Measurements from ENCODE around the gene HPCAL1.

DNA sequence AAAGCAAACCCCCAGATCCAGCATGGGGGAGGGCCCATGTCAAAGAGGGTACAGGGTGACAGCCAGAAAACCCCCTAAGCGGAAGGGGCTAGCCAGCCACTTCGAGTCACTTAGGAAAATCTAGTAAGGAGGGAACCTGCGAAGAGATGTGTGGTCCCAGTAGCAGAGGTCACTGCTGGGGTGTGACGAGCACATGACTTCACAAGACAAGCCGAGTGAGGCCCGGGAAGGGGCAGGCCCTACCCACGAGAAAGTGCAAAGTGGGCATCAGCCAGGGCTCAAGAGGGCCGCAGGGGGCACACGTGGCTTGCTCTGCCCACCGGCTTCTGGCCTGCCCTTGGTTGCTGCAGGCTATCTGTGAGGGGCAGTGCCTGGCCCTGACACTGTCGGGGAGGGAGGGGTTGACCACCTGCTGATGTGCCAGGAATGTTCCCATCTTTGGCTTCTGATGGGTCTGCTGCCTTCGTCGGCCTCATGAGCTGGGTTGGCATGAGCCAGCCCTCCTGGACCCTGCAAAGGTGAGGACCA, 133.9 kb downstream of the HPCAL1 start:
- TF ChIP-seq, protein P1, sequence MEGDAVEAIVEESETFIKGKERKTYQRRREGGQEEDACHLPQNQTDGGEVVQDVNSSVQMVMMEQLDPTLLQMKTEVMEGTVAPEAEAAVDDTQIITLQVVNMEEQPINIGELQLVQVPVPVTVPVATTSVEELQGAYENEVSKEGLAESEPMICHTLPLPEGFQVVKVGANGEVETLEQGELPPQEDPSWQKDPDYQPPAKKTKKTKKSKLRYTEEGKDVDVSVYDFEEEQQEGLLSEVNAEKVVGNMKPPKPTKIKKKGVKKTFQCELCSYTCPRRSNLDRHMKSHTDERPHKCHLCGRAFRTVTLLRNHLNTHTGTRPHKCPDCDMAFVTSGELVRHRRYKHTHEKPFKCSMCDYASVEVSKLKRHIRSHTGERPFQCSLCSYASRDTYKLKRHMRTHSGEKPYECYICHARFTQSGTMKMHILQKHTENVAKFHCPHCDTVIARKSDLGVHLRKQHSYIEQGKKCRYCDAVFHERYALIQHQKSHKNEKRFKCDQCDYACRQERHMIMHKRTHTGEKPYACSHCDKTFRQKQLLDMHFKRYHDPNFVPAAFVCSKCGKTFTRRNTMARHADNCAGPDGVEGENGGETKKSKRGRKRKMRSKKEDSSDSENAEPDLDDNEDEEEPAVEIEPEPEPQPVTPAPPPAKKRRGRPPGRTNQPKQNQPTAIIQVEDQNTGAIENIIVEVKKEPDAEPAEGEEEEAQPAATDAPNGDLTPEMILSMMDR (IDR thresholded peaks at IDR 0.05): no peak
- TF ChIP-seq POLR2A (IDR thresholded peaks at IDR 0.05) (no peak), POLR2AphosphoS5 (IDR thresholded peaks at IDR 0.05) (no peak), EP300 (IDR thresholded peaks at IDR 0.05) (no peak)
